CD4-positive, alpha-beta T cell treated with Interferon gamma for 1 hour (primary cell): ENCODE data around the gene TOMM70.
A peak's percentile ranks its signal among the peaks of the same experiment; 100 is the strongest.

ENCODE experiments used
- DNase-seq: peaks from one replicate; pipeline ENCODE4 v3.0.0-alpha.2; 2020

Gene TOMM70

GRCh38 chr3:100411091-100411982 is 10.4 kb upstream of the TOMM70 start:
- DNase-seq: no peak

- no peak for DNase-seq
Measured at GRCh38 chr3:100407977-100408532, 7.2 kb upstream of the TOMM70 start.

GRCh38 chr3:100407164-100407563 is 6.3 kb upstream of the TOMM70 start:
- DNase-seq: no peak

- DNase-seq: no peak
Measured at GRCh38 chr3:100404250-100404548, 3.3 kb upstream of the TOMM70 start.

- no peak for DNase-seq
Measured at GRCh38 chr3:100403362-100404249, 2.7 kb upstream of the TOMM70 start.

GRCh38 chr3:100402891-100403290 is 2.0 kb upstream of the TOMM70 start:
- no peak for DNase-seq

- no peak for DNase-seq
Measured at GRCh38 chr3:100402256-100402655, 1.4 kb upstream of the TOMM70 start.

GRCh38 chr3:100401674-100402041 is 769 bp upstream of the TOMM70 start:
- peak; percentile 35 for DNase-seq

GRCh38 chr3:100400419-100400779 is 490 bp downstream of the TOMM70 start:
- DNase-seq: peak; percentile 17

- DNase-seq: no peak
Measured at GRCh38 chr3:100399341-100400071, 1.4 kb downstream of the TOMM70 start.

GRCh38 chr3:100396967-100397366 is 3.9 kb downstream of the TOMM70 start:
- no peak for DNase-seq

- no peak for DNase-seq
Measured at GRCh38 chr3:100395679-100396431, 5.0 kb downstream of the TOMM70 start.

- no peak for DNase-seq
Measured at GRCh38 chr3:100389025-100389424, 11.9 kb downstream of the TOMM70 start.

GRCh38 chr3:100386437-100387074 is 14.3 kb downstream of the TOMM70 start:
- no peak for DNase-seq

- DNase-seq: no peak
Measured at GRCh38 chr3:100384733-100385525, 16.0 kb downstream of the TOMM70 start.

GRCh38 chr3:100376301-100376700 is 24.6 kb downstream of the TOMM70 start:
- no peak for DNase-seq

GRCh38 chr3:100374521-100374920 is 26.4 kb downstream of the TOMM70 start:
- no peak for DNase-seq

GRCh38 chr3:100370756-100371155 is 30.1 kb downstream of the TOMM70 start:
- DNase-seq: no peak

GRCh38 chr3:100368441-100368840 is 32.4 kb downstream of the TOMM70 start:
- no peak for DNase-seq

GRCh38 chr3:100366424-100366823 is 34.5 kb downstream of the TOMM70 start:
- DNase-seq: no peak

GRCh38 chr3:100364421-100364820 is 36.5 kb downstream of the TOMM70 start:
- DNase-seq: no peak
